Measurements from ENCODE around the gene NRG2. TPM values are rescaled to one million over a fixed set of nuclear protein-coding genes. Genes with fewer than 3 reads are reported as not detected.

Gene NRG2
- total and polyA plus RNA-seq, 2 of the 4 experiments (the other 2 are of a cell fraction) = 0.18 TPM; not detected in 1

DNA sequence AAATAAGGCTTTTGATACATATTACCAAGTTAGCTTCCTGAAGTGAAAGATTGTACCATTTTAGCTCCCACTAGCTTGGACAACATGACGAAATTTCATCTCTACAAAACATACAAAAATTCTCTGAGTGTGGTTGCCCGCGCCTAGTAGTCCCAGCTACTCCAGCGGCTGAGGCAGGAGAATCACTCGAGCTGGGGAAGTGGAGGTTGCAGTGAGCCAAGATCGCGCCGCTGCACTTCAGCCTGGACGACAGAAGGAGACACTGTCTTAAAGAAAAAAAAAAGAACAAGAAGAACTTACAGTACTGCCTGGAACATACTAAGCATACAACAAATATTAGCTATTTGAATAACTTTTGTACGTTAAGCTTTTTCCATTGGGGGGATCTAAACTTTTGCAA lies 29.7 kb upstream of the NRG2 start:
- Histone ChIP-seq H3K36me3 (ENCODE audit: control insufficient read depth, insufficient read depth, low read length) (no peaks in the 10 kb centered on the region), H2BK20ac (ENCODE audit: low read depth, low read length) (no peak overlapping the region), H3K23ac (ENCODE audit: low read depth, low read length) (no peak overlapping the region), H3K4ac (ENCODE audit: low read depth, low read length) (no peak overlapping the region), H2AK9ac (replicated peaks; ENCODE audit: low read depth, low read length, poor library complexity) (no peak overlapping the region), H3K27me3 (ENCODE audit: control insufficient read depth, insufficient read depth, low read length) (peaks cover 19% of the 10 kb centered on the region), H4K91ac (ENCODE audit: insufficient read depth, low read depth, low read length) (no peak overlapping the region), H3K18ac (ENCODE audit: low read depth, low read length) (no peak overlapping the region), H3K79me1 (ENCODE audit: low read depth in 1 of 2, low read length in 2 of 2) (no peaks in the 10 kb centered on the region), H3K9me1 (ENCODE audit: insufficient read depth, low read length) (no peaks in the 10 kb centered on the region), H4K5ac (ENCODE audit: low read depth, low read length) (no peak overlapping the region), H3K14ac (replicated peaks; ENCODE audit: low read depth, low read length) (no peak overlapping the region), H3K27ac (ENCODE audit: insufficient read depth, low read length) (no peak overlapping the region), H2AFZ (replicated peaks; ENCODE audit: low read length, poor library complexity) (no peak overlapping the region), H3K4me3 (ENCODE audit: insufficient read depth, low read depth, low read length) (no peak overlapping the region), H4K20me1 (ENCODE audit: insufficient read depth, low read length) (no peaks in the 10 kb centered on the region), H4K8ac (ENCODE audit: low read depth in 2 of 2, low read length in 2 of 2) (no peak overlapping the region), H3K9ac (ENCODE audit: low read depth, low read length) (no peak overlapping the region), H2BK5ac (ENCODE audit: low read depth, low read length, poor library complexity, severe bottlenecking) (no peak overlapping the region), H2AK5ac (ENCODE audit: low read depth, low read length) (no peak overlapping the region), H3K4me2 (ENCODE audit: low read depth, low read length) (no peak overlapping the region), H2BK120ac (ENCODE audit: low read depth, low read length) (no peak overlapping the region), H3K4me1 (ENCODE audit: control insufficient read depth, insufficient read depth, low read length) (no peaks in the 10 kb centered on the region), H3K9me3 (ENCODE audit: control insufficient read depth, insufficient read depth, low read length) (no peaks in the 10 kb centered on the region), H3K56ac (ENCODE audit: extremely low read depth, insufficient read depth, low read length) (no peak overlapping the region), H2BK15ac (ENCODE audit: low read depth, low read length) (no peak overlapping the region)
- in situ Hi-C loops (cut with MboI; ENCODE audit: low sequenced_read_pairs) = loop anchor here (5.0 kb wide), 1 partner anchor 94 kb away; no protein-coding TSS in a partner anchor
- WGBS, 2 experiments (ENCODE audit: extremely low coverage in 2 of 2, insufficient read length in 1 of 2) = 0% methylated on average over 1 of the region's 10 CpGs; no CpG with 5 or more reads in 1 of the 2 experiments
- dilution Hi-C loops (cut with HindIII; ENCODE audit: low sequenced_read_pairs, unreplicated experiment) = no loop called here
- TF ChIP-seq RCOR1 (IDR thresholded peaks at IDR 0.05; ENCODE audit: insufficient replicate concordance, low read length) (no peak), CEBPB (IDR thresholded peaks at IDR 0.05; ENCODE audit: low read depth, low read length) (no peak), MXI1 (IDR thresholded peaks at IDR 0.05; ENCODE audit: borderline replicate concordance, low read depth, low read length) (no peak), NFE2L2 (IDR thresholded peaks at IDR 0.05; ENCODE audit: low read depth, low read length) (no peak), FOS (IDR thresholded peaks at IDR 0.05; ENCODE audit: low read depth, low read length) (no peak), CHD1 (IDR thresholded peaks at IDR 0.05; ENCODE audit: low read depth, low read length) (no peak), MAZ (IDR thresholded peaks at IDR 0.05; ENCODE audit: borderline replicate concordance, low read depth, low read length) (no peak), SMC3 (IDR thresholded peaks at IDR 0.05; ENCODE audit: low read depth, low read length) (no peak), RAD21 (IDR thresholded peaks at IDR 0.05; ENCODE audit: low read length) (no peak), POLR2A (IDR thresholded peaks at IDR 0.05; ENCODE audit: low read depth, low read length) (no peak), MAFK (IDR thresholded peaks at IDR 0.05; ENCODE audit: low read depth, low read length) (no peak), RFX5 (IDR thresholded peaks at IDR 0.05; ENCODE audit: low read depth, low read length) (no peak), BHLHE40 (IDR thresholded peaks at IDR 0.05; ENCODE audit: low read depth, low read length) (no peak)
- TF ChIP-seq, protein P1, sequence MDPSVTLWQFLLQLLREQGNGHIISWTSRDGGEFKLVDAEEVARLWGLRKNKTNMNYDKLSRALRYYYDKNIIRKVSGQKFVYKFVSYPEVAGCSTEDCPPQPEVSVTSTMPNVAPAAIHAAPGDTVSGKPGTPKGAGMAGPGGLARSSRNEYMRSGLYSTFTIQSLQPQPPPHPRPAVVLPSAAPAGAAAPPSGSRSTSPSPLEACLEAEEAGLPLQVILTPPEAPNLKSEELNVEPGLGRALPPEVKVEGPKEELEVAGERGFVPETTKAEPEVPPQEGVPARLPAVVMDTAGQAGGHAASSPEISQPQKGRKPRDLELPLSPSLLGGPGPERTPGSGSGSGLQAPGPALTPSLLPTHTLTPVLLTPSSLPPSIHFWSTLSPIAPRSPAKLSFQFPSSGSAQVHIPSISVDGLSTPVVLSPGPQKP (IDR thresholded peaks at IDR 0.05; ENCODE audit: borderline replicate concordance, low read depth, low read length) = no peak
- TF ChIP-seq, protein P2, sequence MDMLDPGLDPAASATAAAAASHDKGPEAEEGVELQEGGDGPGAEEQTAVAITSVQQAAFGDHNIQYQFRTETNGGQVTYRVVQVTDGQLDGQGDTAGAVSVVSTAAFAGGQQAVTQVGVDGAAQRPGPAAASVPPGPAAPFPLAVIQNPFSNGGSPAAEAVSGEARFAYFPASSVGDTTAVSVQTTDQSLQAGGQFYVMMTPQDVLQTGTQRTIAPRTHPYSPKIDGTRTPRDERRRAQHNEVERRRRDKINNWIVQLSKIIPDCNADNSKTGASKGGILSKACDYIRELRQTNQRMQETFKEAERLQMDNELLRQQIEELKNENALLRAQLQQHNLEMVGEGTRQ (IDR thresholded peaks at IDR 0.05; ENCODE audit: low read depth, low read length) = no peak
- TF ChIP-seq, protein P3, sequence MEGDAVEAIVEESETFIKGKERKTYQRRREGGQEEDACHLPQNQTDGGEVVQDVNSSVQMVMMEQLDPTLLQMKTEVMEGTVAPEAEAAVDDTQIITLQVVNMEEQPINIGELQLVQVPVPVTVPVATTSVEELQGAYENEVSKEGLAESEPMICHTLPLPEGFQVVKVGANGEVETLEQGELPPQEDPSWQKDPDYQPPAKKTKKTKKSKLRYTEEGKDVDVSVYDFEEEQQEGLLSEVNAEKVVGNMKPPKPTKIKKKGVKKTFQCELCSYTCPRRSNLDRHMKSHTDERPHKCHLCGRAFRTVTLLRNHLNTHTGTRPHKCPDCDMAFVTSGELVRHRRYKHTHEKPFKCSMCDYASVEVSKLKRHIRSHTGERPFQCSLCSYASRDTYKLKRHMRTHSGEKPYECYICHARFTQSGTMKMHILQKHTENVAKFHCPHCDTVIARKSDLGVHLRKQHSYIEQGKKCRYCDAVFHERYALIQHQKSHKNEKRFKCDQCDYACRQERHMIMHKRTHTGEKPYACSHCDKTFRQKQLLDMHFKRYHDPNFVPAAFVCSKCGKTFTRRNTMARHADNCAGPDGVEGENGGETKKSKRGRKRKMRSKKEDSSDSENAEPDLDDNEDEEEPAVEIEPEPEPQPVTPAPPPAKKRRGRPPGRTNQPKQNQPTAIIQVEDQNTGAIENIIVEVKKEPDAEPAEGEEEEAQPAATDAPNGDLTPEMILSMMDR (conservative IDR thresholded peaks at IDR 0.05; ENCODE audit: low read depth, low read length) = no peak
- ATAC-seq (ENCODE audit: low read depth) (no peak), DNase-seq (no peak)
- no TSS peak for BruUV-seq (replicated peaks)
- POLR2A ChIA-PET (ENCODE audit: unreplicated experiment) = no interaction called here
- intact Hi-C loops (cut with micrococcal nuclease) = loop anchor here (1.0 to 10.0 kb wide), 2 partner anchors 84 to 282 kb away; no protein-coding TSS in a partner anchor
- CTCF ChIA-PET = interaction anchor here (0.6 to 1.2 kb wide), 9 partner anchors 8 to 315 kb away, joined by 3 to 6 read pairs (median 4); no protein-coding TSS in a partner anchor

Measured in IMR-90 (cell line).